H9 (cell line): Measurements from ENCODE around the gene LPP. TPM values are rescaled to one million over a fixed set of nuclear protein-coding genes. Genes with fewer than 3 reads are reported as not detected.

ENCODE experiments used
- DNase-seq: peaks from one replicate; pipeline ENCODE4 v3.0.0-alpha.2; 2017
- H2AFZ ChIP-seq: one replicate; pipeline ENCODE4 v1.6.1; 2013; ENCODE audit warnings: mild to moderate bottlenecking, low read length, control low read depth, moderate library complexity
- H2AK5ac ChIP-seq: 2 replicates; pipeline ENCODE4 v1.6.1; 2013; ENCODE audit warnings: low read length, control low read depth, mixed read lengths; ENCODE audit not compliant: insufficient read length
- H2BK120ac ChIP-seq: one replicate; pipeline ENCODE4 v1.6.1; 2013; ENCODE audit warnings: low read depth, mild to moderate bottlenecking, low read length, control low read depth, inconsistent platforms; ENCODE audit not compliant: poor library complexity, severe bottlenecking
- H2BK12ac ChIP-seq: 2 replicates; pipeline ENCODE4 v1.6.1; 2013; ENCODE audit warnings: low read length, control low read depth, mixed read lengths, low read depth; ENCODE audit not compliant: insufficient read length
- H2BK15ac ChIP-seq: 2 replicates; pipeline ENCODE4 v1.6.1; 2013; ENCODE audit warnings: low read depth, low read length, control low read depth
- H2BK20ac ChIP-seq: one replicate; pipeline ENCODE4 v1.6.1; 2013; ENCODE audit warnings: low read depth, mild to moderate bottlenecking, low read length, control low read depth, inconsistent platforms; ENCODE audit not compliant: poor library complexity, severe bottlenecking
- H2BK5ac ChIP-seq: 2 replicates; pipeline ENCODE4 v1.6.1; 2013; ENCODE audit warnings: low read length, control low read depth, mixed read lengths; ENCODE audit not compliant: insufficient read length
- H3K14ac ChIP-seq: 2 replicates; pipeline ENCODE4 v1.6.1; 2013; ENCODE audit warnings: low read length, control low read depth; ENCODE audit not compliant: insufficient read depth
- H3K18ac ChIP-seq: 2 replicates; pipeline ENCODE4 v1.6.1; 2013; ENCODE audit warnings: low read depth, mild to moderate bottlenecking, mixed read lengths, low read length, control low read depth; ENCODE audit not compliant: insufficient read length
- H3K23ac ChIP-seq: 2 replicates; pipeline ENCODE4 v1.6.1; 2013; ENCODE audit warnings: low read length, control low read depth, mixed read lengths, low read depth; ENCODE audit not compliant: insufficient read length
- H3K23me2 ChIP-seq: 2 replicates; pipeline ENCODE4 v1.6.1; 2013; ENCODE audit warnings: low read depth, mild to moderate bottlenecking, mixed read lengths, low read length, control low read depth; ENCODE audit not compliant: insufficient read length, poor library complexity, severe bottlenecking
- H3K27ac ChIP-seq: 2 replicates; pipeline ENCODE4 v1.5.1; 2013; ENCODE audit warnings: low read length, control low read depth, mixed read lengths, low read depth; ENCODE audit not compliant: insufficient read length
- H3K27me3 ChIP-seq: 2 replicates; pipeline ENCODE4 v1.6.1; 2013; ENCODE audit warnings: low read length, control low read depth, inconsistent platforms; ENCODE audit not compliant: insufficient read depth
- H3K4ac ChIP-seq: 2 replicates; pipeline ENCODE4 v1.6.1; 2013; ENCODE audit warnings: low read depth, mild to moderate bottlenecking, control low read depth, inconsistent platforms, low read length, moderate library complexity
- H3K4me1 ChIP-seq: 2 replicates; pipeline ENCODE4 v1.6.1; 2013; ENCODE audit warnings: low read length, control low read depth, inconsistent platforms; ENCODE audit not compliant: insufficient read depth
- H3K4me2 ChIP-seq: 2 replicates; pipeline ENCODE4 v1.6.1; 2013; ENCODE audit warnings: low read length, control low read depth, mixed read lengths; ENCODE audit not compliant: insufficient read length, insufficient read depth
- H3K56ac ChIP-seq: 2 replicates; pipeline ENCODE4 v1.6.1; 2013; ENCODE audit warnings: low read depth, mild to moderate bottlenecking, mixed read lengths, low read length, control low read depth; ENCODE audit not compliant: insufficient read length
- H3K79me1 ChIP-seq: 2 replicates; pipeline ENCODE4 v1.6.1; 2013; ENCODE audit warnings: low read depth, mild to moderate bottlenecking, moderate library complexity, low read length, control low read depth, inconsistent platforms; ENCODE audit not compliant: insufficient read depth, poor library complexity, severe bottlenecking
- H3K79me2 ChIP-seq: 2 replicates; pipeline ENCODE4 v1.6.1; 2013; ENCODE audit warnings: low read length, control low read depth, inconsistent platforms; ENCODE audit not compliant: insufficient read depth
- H3K9ac ChIP-seq: 2 replicates; pipeline ENCODE4 v1.6.1; 2013; ENCODE audit warnings: low read length, control low read depth, mixed read lengths; ENCODE audit not compliant: insufficient read length; ENCODE audit errors: extremely low read depth
- H3K9me3 ChIP-seq: one replicate; pipeline ENCODE4 v1.6.1; 2013; ENCODE audit warnings: low read depth, low read length, inconsistent platforms; ENCODE audit not compliant: control insufficient read depth
- H3T11ph ChIP-seq: one replicate; pipeline ENCODE4 v1.6.1; 2013; ENCODE audit warnings: mild to moderate bottlenecking, low read length, control low read depth, inconsistent platforms
- H4K20me1 ChIP-seq: one replicate; pipeline ENCODE4 v1.6.1; 2013; ENCODE audit not compliant: control insufficient read depth, insufficient read length, insufficient read depth
- H4K5ac ChIP-seq: 2 replicates; pipeline ENCODE4 v1.6.1; 2013; ENCODE audit warnings: low read depth, mild to moderate bottlenecking, mixed read lengths, low read length, control low read depth; ENCODE audit not compliant: insufficient read length
- H4K8ac ChIP-seq: replicated peaks from 2 replicates; pipeline ENCODE4 v1.6.1; 2013; ENCODE audit warnings: low read length, control low read depth, mixed read lengths, low read depth; ENCODE audit not compliant: insufficient read length
- H4K91ac ChIP-seq: 2 replicates; pipeline ENCODE4 v1.6.1; 2013; ENCODE audit warnings: low read depth, mild to moderate bottlenecking, moderate library complexity, mixed read lengths, low read length, control low read depth; ENCODE audit not compliant: insufficient read length
- H3K27ac Mint-ChIP-seq, 3 experiments: 2 replicates in 2 of 3; 3 replicates in 1 of 3; pipeline ENCODE4 v1.8.0; 2020 to 2021; ENCODE audit warnings: mixed read lengths in 3 of 3, mild to moderate bottlenecking in 1 of 3, moderate library complexity in 1 of 3
- H3K27me3 Mint-ChIP-seq: 2 replicates; pipeline ENCODE4 v1.8.0; 2021; ENCODE audit warnings: low read depth, mild to moderate bottlenecking, moderate library complexity, mixed read lengths
- H3K36me3 Mint-ChIP-seq, 3 experiments: 2 replicates in 2 of 3; 3 replicates in 1 of 3; pipeline ENCODE4 v1.8.0; 2020 to 2021; ENCODE audit warnings: low read depth in 3 of 3, mixed read lengths in 3 of 3; ENCODE audit not compliant: insufficient read depth in 1 of 3
- H3K4me1 Mint-ChIP-seq, 2 experiments: 2 replicates each; pipeline ENCODE4 v1.8.0; 2020; ENCODE audit warnings: mixed read lengths in 2 of 2
- H3K4me3 Mint-ChIP-seq, 2 experiments: 2 replicates in 1 of 2; 3 replicates in 1 of 2; pipeline ENCODE4 v1.8.0; 2020 to 2021; ENCODE audit warnings: mild to moderate bottlenecking in 2 of 2, mixed read lengths in 2 of 2, moderate library complexity in 1 of 2
- H3K9me3 Mint-ChIP-seq, 2 experiments: 2 replicates in 1 of 2; 3 replicates in 1 of 2; pipeline ENCODE4 v1.8.0; 2020; ENCODE audit warnings: mild to moderate bottlenecking in 2 of 2, mixed read lengths in 2 of 2, moderate library complexity in 1 of 2
- WGBS: extraction: QIAGEN DNeasy Blood & Tissue Kit; methylation state at CpG from one replicate; pipeline ENCODE4 v1.1.7; 2013; ENCODE audit warnings: missing lambda C conversion rate, low lambda C conversion rate, mixed read lengths; ENCODE audit not compliant: insufficient read length; ENCODE audit errors: extremely low coverage; 5-methylcytosine and 5-hydroxymethylcytosine counted together
- total RNA-seq: library from RNA; stranded (reverse); gene quantifications from 2 replicates; pipeline ENCODE4 v1.2.1, GENCODE V29; 2021
- TF ChIP-seq, protein P1 (sequence below): fragments of 200-600 bp; sonication (generic); conservative IDR thresholded peaks from 3 replicates; pipeline ENCODE4 v1.8.0; 2021; ENCODE audit warnings: antibody characterized with exemption, mild to moderate bottlenecking

Gene LPP
- total RNA-seq, 1 experiment from 2014 or later, result 64.6 TPM

GRCh38 chr3:188365988-188366698 is 212.2 kb downstream of the LPP start:
- no peaks in the 10 kb centered on the region for H4K20me1 ChIP-seq
- H2AFZ ChIP-seq, result no peak overlapping the region
- H3K23me2 ChIP-seq, result no peaks in the 10 kb centered on the region
- H3K27ac Mint-ChIP-seq, result peak overlapping the region in 1 of 3 experiments; percentile 37; a peak in 1 of 7 replicates
- H4K8ac ChIP-seq, result no peak overlapping the region
- no peaks in the 10 kb centered on the region for H3K9me3 Mint-ChIP-seq
- no peak overlapping the region for H3K56ac ChIP-seq
- H4K5ac ChIP-seq, result no peak overlapping the region
- no peak overlapping the region for H3K9ac ChIP-seq
- TF ChIP-seq, protein P1, sequence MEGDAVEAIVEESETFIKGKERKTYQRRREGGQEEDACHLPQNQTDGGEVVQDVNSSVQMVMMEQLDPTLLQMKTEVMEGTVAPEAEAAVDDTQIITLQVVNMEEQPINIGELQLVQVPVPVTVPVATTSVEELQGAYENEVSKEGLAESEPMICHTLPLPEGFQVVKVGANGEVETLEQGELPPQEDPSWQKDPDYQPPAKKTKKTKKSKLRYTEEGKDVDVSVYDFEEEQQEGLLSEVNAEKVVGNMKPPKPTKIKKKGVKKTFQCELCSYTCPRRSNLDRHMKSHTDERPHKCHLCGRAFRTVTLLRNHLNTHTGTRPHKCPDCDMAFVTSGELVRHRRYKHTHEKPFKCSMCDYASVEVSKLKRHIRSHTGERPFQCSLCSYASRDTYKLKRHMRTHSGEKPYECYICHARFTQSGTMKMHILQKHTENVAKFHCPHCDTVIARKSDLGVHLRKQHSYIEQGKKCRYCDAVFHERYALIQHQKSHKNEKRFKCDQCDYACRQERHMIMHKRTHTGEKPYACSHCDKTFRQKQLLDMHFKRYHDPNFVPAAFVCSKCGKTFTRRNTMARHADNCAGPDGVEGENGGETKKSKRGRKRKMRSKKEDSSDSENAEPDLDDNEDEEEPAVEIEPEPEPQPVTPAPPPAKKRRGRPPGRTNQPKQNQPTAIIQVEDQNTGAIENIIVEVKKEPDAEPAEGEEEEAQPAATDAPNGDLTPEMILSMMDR, result no peak
- no peak overlapping the region for H2BK15ac ChIP-seq
- H3K14ac ChIP-seq, result no peak overlapping the region
- H3K9me3 ChIP-seq, result no peaks in the 10 kb centered on the region
- no peak for DNase-seq
- no peaks in the 10 kb centered on the region; the same call in 1 of the 2 replicates for H3K4me1 ChIP-seq
- no peak overlapping the region for H2BK12ac ChIP-seq
- H3K23ac ChIP-seq, result no peak overlapping the region
- no peaks in the 10 kb centered on the region for H3K27me3 Mint-ChIP-seq
- no peaks in the 10 kb centered on the region for H3K79me2 ChIP-seq
- peaks cover 23 to 26% of the 10 kb centered on the region in 2 experiments for H3K4me1 Mint-ChIP-seq
- no peak overlapping the region for H4K91ac ChIP-seq
- no peak overlapping the region for H3K27ac ChIP-seq
- no peak overlapping the region for H2BK120ac ChIP-seq
- no CpG with 5 or more reads among the region's 12 CpGs for WGBS
- H3K18ac ChIP-seq, result no peak overlapping the region
- H3K79me1 ChIP-seq, result no peaks in the 10 kb centered on the region
- H3K4ac ChIP-seq, result no peak overlapping the region
- H2AK5ac ChIP-seq, result no peak overlapping the region
- H2BK20ac ChIP-seq, result no peak overlapping the region
- H3K4me2 ChIP-seq, result no peak overlapping the region
- H3K36me3 Mint-ChIP-seq, result no peaks in the 10 kb centered on the region
- no peaks in the 10 kb centered on the region for H3K27me3 ChIP-seq
- H3T11ph ChIP-seq, result no peak overlapping the region
- H3K4me3 Mint-ChIP-seq, result no peak overlapping the region
- no peak overlapping the region for H2BK5ac ChIP-seq
